Panc1 (cell line): ENCODE data around the gene MEF2D.

ENCODE experiments used
- CTCF ChIP-seq: fragments of 450-650 bp; IDR thresholded peaks from 2 replicates; pipeline ENCODE4 v1.5.1; 2017; ENCODE audit warnings: mild to moderate bottlenecking
- POLR2AphosphoS5 ChIP-seq: IDR thresholded peaks from 2 replicates; pipeline ENCODE4 v1.6.1; 2012; ENCODE audit warnings: mild to moderate bottlenecking, low read depth, low read length, moderate library complexity
- REST ChIP-seq, 2 experiments: IDR thresholded peaks; 2 replicates each; pipeline ENCODE4 v1.6.1; 2011 to 2012; ENCODE audit warnings: low read depth in 2 of 2, control low read depth in 1 of 2, low read length in 1 of 2, mild to moderate bottlenecking in 1 of 2, moderate library complexity in 1 of 2; ENCODE audit not compliant: insufficient read depth in 1 of 2
- SIN3A ChIP-seq: IDR thresholded peaks from 2 replicates; pipeline ENCODE4 v1.6.1; 2012; ENCODE audit warnings: low read depth, mild to moderate bottlenecking, low read length, moderate library complexity, borderline replicate concordance; ENCODE audit not compliant: insufficient read depth

- no peak for TF ChIP-seq CTCF
- no peak for TF ChIP-seq REST (IDR thresholded peaks at IDR 0.05; ENCODE audit: insufficient read depth in 1 of 2, low read depth in 2 of 2, low read length in 1 of 2)
- no peak for TF ChIP-seq POLR2AphosphoS5
- no peak for TF ChIP-seq SIN3A
These were observed 4.3 kb downstream of the MEF2D start for GRCh38 chr1:156496211-156496761.
